Right lung (tissue), 5 donors: ENCODE measurements around the gene OR11H6. TPM values are rescaled to one million over a fixed set of nuclear protein-coding genes. Genes with fewer than 3 reads are reported as not detected.
"Not testable (repeated sequence)": the region's sequence is repeated elsewhere in the genome, so short reads cannot be mapped to it uniquely, and the experiment has no call there.

Experiments
- DNase-seq, 2 donors: peaks; one replicate each; pipeline ENCODE4 v3.0.0-alpha.2; 2013
- polyA plus RNA-seq, 5 donors: library from polyadenylated mRNA; unstranded; fragments of 120-200 nt; gene quantifications; one replicate each; pipeline versions ENCODE4 v1.2.1 to v1.2.3, GENCODE V29; 2013; ENCODE audit warnings: inconsistent platforms in 1 of 5, low replicate concordance in 1 of 5; ENCODE audit not compliant: insufficient read length in 5 of 5, insufficient read depth in 1 of 5

The OR11H6 gene
- polyA plus RNA-seq, 5 donors, result not detected

- DNase-seq, result no peak
Observed at GRCh38 chr14:20262642-20263128, 39.2 kb downstream of the OR11H6 start.

DNA sequence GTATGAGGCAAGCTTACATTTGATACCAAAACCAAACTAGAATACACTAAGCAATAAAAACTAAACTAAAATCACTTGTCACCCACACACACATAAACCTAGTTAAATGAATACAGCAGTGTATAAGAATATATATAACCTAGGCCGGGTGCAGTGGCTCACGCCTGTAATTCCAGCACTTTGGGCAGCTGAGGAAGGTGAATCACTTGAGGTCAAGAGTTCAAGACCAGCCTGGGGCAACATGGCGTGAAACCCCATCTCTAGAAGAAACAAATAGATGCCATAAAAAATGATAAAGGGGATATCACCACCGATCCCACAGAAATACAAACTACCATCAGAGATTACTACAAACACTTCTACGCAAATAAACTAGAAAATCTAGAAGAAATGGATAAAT is 40.9 kb downstream of the OR11H6 start:
- not testable (repeated sequence) for DNase-seq

GRCh38 chr14:20274062-20274461 is 50.6 kb downstream of the OR11H6 start:
- no peak for DNase-seq

Other genes starting within 250 kb of the OR11H6 start
- gene OR4K15, start 248.1 kb upstream of the OR11H6 start, polyA plus RNA-seq, result not detected
- gene OR4Q2, start 221.5 kb upstream of the OR11H6 start, polyA plus RNA-seq, result not detected
- not detected for gene OR4K14, start 204.4 kb upstream of the OR11H6 start, polyA plus RNA-seq
- gene OR4K13, start 187.7 kb upstream of the OR11H6 start, polyA plus RNA-seq, result not detected
- not detected for gene OR4L1, start 163.7 kb upstream of the OR11H6 start, polyA plus RNA-seq
- gene OR4K17, start 113.0 kb upstream of the OR11H6 start, polyA plus RNA-seq, result under 1 TPM in 3 of 5 donors, not detected in 2; 0.06 to 0.12 (median 0.08) TPM
- not detected for gene OR4N5, start 84.9 kb upstream of the OR11H6 start, polyA plus RNA-seq
- not detected for gene OR11G2, start 32.8 kb upstream of the OR11H6 start, polyA plus RNA-seq
- gene OR11H7, start 5.3 kb downstream of the OR11H6 start, polyA plus RNA-seq, result under 1 TPM; 0.51 to 0.84 (median 0.59) TPM
- under 1 TPM in 1 of 5 donors, not detected in 4; 0.14 TPM for gene OR11H4, start 15.6 kb downstream of the OR11H6 start, polyA plus RNA-seq
- gene TTC5, start 82.2 kb downstream of the OR11H6 start, polyA plus RNA-seq, result 10 to 100 TPM; 18.8 to 26.5 (median 23.7) TPM
- gene CCNB1IP1, start 109.6 kb downstream of the OR11H6 start, polyA plus RNA-seq, result 100 to 1,000 TPM; 109 to 150 (median 141) TPM
- gene PARP2, start 119.9 kb downstream of the OR11H6 start, polyA plus RNA-seq, result 10 to 100 TPM; 50.3 to 71.0 (median 62.8) TPM
- gene TEP1, start 189.8 kb downstream of the OR11H6 start, polyA plus RNA-seq, result 10 to 100 TPM; 19.1 to 22.6 (median 20.8) TPM
- under 1 TPM; 0.23 to 0.27 (median 0.26) TPM for gene KLHL33, start 212.5 kb downstream of the OR11H6 start, polyA plus RNA-seq
- 10 to 100 TPM; 72.4 to 90.2 (median 78.0) TPM for gene OSGEP, start 231.1 kb downstream of the OR11H6 start, polyA plus RNA-seq
- gene APEX1, start 231.5 kb downstream of the OR11H6 start, polyA plus RNA-seq, result 100 to 1,000 TPM; 318 to 352 (median 331) TPM
- 10 to 100 TPM; 27.3 to 36.8 (median 33.0) TPM for gene PIP4P1, start 237.7 kb downstream of the OR11H6 start, polyA plus RNA-seq
- gene PNP, start 245.7 kb downstream of the OR11H6 start, polyA plus RNA-seq, result 10 to 100 TPM; 31.0 to 47.3 (median 36.0) TPM